ENCODE results near the gene SELENOW.
A peak's percentile ranks its signal among the peaks of the same experiment; 100 is the strongest.
"Not testable (repeated sequence)": the region's sequence is repeated elsewhere in the genome, so short reads cannot be mapped to it uniquely, and the experiment has no call there.

SELENOW gene

DNA sequence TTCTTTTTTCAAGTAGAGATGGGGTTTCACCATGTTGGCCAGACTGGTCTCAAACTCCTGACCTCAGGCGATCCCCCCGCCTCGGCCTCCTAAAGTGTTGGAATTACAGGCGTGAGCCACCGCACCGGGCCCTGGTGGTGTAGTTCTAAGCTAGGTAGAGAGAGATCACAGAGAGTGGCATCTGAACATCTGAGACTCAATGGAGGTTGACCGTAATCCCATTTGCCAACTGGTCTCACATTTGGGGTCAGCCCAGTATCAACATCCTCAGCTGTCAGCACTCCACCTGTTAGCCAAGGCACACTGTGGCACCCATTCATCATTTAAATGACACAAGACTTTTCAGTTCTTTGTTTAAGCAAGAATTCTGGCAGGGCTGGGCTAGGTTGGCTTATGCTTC is 8.1 kb downstream of the SELENOW start:
- DNase-seq, result peak; percentile 50

DNA sequence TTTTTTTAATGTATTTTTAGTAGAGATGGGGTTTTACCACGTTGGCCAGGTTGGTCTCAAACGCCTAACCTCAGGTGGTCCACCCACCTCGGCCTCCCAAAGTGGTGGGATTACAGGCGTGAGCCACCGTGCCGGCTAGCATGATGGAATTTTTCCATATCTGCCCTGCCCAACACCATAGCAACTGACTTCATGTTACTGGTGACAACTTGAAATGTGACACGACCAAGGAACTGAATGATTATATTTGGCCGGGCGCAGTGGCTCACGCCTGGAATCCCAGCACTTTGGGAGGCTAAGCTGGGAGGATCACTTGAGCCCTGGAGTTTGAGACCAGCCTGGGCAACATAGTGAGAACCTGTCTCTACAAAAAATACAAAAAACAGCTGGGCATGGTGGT is 8.8 kb downstream of the SELENOW start:
- DNase-seq, result not testable (repeated sequence)

DNA sequence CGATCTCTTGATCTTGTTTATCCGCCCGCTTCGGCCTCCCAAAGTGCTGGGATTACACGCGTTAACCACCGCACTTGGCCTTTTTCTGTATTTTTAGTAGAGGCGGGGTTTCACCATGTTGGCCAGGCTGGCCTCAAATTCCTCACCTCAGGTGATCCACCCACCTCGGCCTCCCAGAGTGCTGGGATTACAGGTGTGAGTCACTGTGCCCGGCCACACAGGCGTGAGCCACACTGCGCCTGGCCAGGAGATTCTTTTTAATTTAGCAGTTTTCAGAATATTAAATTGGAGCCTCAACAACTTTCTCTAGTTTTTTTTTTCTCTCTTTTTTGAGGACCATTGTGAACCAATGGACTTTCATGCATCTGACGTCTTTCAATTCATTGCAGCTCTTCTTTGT is 11.3 kb downstream of the SELENOW start:
- DNase-seq, result not testable (repeated sequence)

DNA sequence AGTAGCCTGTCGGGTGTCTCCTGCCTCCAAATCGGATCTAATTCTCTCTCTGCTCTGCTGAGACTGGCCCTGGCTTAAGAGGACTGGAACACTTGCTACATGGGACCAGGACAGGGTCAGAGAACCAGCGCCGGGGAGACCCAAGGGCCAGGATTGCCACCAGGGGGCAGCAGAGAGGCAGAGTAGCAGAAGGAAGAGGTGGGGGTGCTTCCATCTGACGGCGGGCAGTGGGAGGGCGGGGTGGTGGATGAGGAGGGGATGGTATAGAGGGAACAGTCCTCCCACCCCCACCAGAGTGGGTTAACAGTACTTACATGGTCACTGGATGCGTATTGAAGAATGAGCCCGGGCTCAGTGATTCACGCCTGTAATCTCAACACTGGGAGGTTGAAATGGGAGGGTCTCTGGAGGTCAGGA is 11.9 kb downstream of the SELENOW start:
- DNase-seq, result peak; percentile 75

DNA sequence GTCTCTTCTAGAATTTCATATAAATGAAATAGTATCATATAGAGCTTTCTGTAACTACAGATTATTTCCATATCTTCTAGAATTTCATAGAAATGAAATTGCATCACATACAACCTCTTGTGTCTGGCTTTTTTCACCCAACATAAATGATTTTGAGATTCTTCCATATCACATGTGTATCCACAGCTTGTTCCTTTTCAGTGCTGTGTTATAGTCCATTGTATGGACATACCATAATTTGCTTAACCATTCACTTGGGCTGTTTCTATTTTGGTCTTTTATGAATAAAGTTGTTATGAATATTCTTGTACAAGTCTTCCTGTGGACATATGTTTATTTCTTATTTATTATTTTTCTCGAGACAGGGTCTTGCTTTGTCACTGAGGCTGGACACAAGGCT is 14.1 kb downstream of the SELENOW start:
- DNase-seq, result no peak

DNA sequence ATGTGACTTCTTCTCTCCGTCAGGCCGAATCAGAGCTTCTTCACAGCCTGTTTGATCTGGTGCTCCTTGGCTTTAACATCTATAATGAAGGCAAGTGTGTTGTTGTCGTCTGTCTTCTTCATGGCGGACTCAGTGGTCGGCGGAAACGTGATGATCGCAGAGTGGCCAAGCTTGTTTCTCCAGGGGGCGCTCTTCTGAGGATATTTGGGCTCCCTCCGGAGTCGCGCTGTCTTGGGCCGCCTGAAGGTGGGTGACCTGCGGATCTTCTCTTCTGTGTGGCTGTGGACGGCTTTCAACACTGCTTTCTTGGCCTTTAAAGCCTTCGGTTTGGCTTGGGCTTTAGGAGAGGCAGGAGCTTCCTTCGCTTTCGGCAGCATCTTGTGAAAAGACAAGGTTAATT is 16.0 kb downstream of the SELENOW start:
- DNase-seq, result no peak

DNA sequence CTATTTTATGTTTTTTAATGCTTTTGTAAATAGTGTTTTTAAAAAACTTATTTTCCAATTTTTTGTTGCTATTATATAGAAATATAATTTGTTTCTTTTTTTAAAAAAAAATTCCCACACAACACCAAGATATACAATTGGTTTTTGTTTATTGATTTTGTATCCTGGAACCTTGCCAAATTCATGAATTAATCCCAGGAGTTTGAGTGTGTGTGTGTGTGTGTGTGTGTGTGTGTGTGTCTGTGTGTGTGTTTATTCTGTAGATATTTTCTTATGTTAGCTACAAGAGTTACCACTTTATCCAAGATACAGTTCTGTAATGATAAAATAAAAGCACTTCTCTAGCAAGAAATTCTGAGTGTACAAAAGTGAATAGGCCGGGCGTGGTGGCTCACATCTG is 18.3 kb downstream of the SELENOW start:
- no peak for DNase-seq

DNA sequence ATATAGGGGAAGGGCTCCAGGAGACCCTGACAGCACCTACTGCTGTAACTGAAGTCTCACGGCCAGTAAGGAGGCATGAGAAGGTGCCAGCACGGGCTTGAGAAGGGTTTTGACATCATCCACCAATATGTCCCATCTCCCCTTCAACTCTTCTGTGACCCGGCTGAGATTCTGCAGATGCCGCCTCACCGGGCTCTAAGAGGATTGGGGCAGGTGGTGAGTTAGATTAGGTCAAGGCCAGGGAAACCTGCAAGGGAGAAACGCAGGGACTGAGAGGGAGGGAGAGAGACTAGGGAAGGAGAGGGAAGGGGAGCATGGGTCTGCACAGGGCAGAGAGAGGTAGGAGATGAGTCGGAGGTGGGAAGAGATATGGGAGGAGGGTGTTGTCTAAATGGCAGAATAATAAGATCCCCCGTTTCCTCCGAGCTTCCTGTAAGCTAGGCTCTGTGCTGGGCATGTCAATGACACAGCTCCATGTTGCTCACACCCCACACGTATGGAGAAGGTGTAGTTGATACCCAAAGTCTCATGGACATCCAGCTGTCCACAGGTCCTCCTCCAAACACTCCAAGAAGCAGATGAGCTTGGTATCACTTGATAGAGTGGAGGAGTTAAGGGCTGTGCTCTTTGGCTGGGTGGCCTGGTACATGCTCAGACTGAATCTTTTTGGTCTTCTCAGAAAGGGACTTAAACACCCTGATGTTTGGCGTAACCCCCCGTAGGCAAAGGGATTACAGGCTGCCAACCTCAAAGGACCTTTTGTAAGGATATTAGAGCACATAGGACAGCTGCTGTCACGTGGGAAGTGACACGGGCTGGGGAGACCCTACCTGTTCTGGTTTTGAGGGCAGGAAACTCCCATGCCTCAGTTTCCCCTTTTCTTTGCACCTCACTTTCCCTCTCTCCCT is 19.7 kb downstream of the SELENOW start:
- DNase-seq, result no peak

DNA sequence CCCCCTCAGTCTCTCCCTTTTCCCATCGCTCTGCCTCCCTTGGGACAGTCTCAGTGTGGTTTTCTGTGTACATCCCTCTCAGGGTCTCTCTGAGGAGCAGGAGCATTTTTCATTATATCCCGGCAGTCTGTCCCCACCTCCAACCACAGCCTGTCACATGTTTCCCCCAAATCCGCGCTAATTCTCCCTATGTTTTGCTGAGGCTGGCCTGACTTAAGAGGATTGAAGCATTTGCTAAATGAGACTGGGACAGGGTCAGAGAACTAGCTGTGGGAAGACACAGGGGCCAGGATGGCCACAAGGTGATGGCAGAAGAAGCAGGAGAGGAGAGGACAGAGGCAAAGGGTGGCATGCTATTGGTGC is 20.4 kb downstream of the SELENOW start:
- DNase-seq, result no peak

DNA sequence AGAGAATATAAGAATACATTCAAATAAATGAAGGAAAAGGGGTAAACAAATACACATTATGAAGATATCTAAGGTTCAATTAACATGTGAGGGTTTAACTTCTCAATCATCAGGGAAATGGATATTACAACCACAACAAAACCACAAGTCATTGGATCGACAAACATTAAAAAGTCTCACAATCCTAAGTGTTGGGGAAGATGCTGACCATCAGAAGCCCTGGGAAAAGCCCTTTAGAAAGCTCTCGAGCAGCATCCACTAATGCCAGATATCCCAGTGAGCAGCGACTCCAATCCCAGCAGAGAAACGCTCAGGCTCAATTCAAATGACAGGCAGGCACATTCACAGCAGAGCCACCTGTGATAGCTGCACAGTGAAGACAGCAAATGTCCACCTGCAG is 22.8 kb downstream of the SELENOW start:
- no peak for DNase-seq

DNA sequence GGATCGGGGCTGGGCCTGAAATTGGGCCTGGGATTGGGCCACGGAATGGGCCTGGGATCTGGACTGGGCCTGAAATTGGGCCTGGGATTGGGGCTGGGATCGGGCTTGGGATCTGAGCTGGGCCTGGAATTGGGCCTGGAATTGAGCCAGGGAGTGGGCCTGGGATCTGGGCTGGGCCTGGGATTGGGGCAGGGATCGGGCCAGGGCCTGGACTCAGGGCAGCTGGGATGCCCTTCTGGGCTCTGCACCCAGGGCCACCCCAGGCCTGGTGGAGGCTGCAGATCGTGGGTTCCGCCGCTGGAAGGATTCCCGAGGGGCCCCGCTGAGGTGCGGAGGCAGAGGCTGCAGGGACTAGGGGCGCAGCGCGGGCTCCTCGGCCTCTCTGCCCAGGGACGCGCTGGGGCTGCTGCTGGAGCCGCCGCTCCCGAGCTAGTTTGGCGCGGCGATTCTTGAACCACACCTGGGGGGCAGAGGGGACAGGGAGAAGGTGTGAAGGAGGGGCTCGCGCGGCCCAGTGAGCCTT is 24.1 kb downstream of the SELENOW start:
- no peak for DNase-seq

DNA sequence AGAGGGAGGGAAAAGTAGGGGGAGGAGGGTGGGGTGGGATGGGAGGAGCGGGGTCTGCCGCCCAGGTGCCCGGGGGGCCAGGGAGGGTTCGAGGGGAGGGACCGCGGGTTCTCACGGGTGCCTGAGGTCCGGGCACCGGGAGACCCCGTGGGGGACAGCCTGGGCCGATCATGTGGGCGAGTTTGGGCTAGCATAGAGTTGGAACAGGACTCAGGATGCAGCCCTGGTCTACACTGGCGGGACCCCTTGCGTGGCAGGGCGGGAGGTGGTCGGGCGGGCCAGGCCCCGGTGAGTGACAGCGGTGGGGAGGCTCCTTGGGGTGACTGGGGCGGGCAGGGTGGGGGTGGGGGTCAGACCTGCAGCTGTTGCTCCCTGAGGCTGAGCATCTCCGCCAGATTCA is 24.6 kb downstream of the SELENOW start:
- not testable (repeated sequence) for DNase-seq

DNA sequence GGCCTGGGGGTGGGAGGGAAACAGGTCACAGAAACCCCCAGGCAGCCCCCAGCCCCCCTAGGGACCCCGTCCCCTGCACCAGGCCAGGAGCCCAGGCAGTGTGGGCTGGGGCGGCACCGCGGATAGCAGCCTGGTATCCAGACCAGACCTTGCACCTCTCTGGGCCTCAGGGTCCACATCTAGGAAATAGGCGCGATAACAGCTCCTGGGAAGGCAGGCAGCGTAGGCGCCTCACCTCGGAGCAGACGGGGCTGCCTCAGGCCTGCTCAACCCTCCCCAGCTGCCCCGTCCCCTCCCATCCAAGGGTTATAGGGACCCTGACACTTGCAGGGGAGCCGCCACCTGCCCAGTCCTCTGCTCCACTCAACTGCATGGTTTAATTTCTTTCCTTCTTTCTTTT is 25.2 kb downstream of the SELENOW start:
- DNase-seq, result not testable (repeated sequence)

DNA sequence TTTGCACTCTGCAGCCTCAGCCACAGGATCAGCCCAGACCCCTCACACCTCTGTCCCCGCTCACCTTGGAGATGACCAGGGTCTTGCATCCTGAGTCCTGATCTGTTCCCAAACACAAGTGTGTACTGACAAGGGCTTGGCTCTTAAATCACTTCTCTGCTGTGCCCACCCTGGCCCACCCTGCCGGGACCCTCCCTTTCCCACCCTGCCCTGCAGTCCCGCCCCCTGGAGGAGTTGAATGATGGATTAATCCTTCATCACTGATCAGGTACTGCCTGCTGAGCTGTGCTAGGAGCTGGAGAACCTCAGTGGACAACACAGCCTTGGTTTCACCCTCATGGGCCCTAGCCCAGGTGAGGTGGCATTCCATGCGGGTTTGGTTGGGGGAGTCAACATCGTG is 25.9 kb downstream of the SELENOW start, which contains the start of gene TPRX1:
Gene TPRX1 (minus strand): TSS at position 101 of the 400 bp plus-strand sequence. CDS start 12 bp downstream, at position 89.
- DNase-seq, result not testable (repeated sequence)

DNA sequence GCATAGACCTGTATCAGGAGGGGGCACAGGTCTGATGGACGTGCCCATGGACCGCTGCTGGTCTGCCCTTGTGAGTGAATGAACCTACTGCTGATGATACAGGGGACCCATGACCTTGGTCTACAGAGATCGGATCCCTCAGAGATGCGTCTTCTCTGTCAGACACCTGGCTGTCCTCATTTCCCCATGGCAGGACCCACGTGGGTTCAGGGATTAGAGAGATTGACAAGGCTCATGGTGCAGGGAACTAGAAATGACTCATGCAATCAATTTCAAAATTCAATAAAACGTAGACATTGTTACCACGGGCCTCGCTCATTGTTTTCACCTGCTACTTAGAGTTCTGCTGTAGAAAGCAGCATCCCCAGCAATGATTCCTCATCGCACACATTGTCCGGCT is 26.8 kb downstream of the SELENOW start:
- no peak for DNase-seq

DNA sequence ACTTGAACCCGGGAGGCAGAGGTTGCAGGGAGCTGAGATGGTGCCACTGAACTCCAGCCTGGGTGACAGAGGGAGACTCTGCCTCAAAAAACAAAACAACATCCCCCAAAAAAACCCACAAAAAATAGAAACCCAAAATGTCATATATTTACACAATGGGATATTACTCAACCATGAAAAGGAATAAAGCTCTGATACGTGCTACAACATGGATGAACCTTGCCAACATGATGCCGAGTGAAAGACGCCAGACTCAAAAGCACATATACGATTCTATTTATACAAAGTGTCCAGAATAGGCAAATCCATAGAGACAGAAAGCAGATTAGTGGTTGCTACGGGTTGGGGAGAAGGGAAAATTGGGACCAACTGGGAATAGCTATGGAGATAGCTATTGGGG is 27.9 kb downstream of the SELENOW start:
- DNase-seq, result no peak

DNA sequence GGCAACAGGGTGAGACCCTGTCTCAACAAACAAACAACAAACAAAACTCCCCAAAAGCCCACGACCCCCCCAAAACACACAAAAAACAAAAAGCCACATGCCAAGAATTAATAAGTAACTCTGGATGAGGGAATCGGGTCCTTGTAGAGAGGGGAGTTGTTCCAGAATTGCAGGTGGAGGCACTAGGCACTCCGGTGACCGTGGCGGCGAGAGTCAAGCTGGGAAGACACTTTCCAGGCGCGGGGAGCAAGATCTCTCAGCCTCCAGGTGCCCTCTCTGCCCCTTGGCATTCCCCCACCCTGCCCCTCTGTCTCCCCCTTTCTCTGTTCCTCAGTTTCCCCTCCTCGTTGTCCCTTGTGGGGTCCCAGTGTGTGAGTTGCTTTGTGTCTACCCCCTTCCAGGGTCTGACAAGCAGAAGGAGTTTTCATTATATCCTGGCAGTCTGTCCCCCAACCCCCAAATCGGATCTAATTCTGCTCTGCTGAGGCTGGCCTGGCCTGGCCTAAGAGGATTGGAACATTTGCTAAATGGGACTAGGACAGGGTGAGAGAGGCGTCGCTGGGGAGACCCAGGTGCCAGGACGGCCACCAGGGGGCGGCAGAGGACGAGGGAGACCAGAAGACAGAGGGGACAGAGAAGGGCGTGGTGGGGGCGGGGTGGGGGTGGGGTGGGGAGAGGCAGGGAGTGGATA is 34.9 kb downstream of the SELENOW start:
- peak; percentile 73 for DNase-seq

DNA sequence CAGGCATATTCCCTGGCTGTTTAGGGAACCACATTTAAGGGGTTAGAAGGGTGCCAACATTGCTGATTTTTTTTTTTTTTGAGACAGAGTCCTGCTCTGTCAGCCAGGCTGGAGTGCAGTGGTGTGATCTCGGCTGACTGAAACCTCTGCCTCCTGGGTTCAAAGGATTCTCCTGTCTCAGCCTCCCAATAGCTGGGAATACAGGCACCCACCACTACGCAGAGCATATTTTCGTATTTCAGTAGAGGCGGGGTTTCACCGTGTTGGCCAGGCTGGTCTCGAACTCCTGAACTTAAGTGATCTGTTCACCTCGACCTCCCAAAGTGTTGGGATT is 35.5 kb downstream of the SELENOW start:
- no peak for DNase-seq

DNA sequence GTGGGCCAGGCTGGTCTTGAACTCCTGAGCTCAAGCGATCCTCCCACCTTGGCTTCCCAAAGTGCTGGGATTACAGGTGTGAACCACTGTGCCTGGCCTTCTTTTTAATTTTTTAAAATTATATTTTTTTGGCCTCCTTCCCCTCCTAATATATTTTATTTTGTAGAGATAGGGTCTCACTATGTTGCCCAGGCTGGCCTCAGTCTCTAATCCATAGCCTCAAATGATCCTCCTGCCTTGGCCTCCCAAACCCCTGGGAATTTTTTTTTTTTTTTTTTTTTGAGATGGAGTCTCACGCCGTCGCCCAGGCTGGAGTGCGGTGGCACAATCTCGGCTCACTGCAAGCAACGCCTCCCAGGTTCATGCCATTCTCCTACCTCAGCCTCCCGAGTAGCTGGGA is 37.8 kb downstream of the SELENOW start:
- DNase-seq, result not testable (repeated sequence)

DNA sequence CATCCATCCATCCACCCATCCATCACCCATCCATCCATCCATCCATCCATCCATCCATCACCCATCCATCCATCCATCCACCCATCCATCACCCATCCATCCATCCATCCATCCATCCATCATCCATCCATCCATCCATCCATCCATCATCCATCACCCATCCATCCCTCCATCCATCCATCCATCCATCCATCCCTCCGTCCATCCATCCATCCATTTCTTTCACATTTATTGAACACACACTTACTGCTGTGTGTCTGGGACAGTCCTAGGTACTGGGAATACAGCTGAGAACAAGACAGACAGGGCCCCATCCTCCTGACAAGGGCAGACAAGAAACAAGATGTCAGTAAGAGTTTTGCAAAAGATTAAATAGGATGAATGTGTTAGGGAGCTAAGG is 39.7 kb downstream of the SELENOW start:
- DNase-seq, result not testable (repeated sequence)

DNA sequence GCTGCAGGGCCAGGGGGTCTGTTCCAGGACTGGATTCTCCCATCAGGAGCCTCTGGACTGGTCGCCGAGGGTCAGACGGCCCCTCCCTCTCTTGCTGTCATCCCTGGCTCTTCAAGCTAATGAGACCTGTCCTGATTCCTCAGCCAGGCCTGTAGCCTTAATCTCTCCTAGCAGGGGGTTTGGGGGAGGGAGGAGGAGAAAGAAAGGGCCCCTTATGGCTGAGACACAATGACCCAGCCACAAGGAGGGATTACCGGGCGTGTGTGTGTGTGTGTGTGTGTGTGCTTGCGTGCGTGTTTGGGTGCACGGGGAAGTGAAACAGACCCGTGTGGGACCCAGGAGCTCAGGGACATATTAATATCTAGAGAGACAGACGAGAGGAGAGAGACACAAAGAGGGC is 41.4 kb downstream of the SELENOW start:
- no peak for DNase-seq

DNA sequence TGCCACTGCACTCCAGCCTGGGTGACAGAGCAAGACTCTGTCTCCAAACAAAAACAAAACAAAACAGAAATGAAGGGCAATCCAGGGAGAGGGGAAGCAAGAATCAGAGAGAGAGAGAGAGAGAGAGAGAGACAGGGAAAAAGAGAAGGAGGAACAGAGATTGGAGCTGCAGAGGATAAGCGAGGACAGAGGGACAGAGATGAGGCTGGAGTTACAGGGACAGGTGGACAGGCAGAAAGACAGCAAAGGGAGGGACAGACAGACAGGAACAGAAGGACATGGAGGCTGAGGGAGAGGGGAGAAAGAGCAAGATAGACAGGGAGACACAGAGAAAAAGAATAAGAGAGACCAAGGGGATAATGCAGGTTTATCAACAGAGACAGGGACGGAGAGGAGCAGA is 41.9 kb downstream of the SELENOW start:
- no peak for DNase-seq

DNA sequence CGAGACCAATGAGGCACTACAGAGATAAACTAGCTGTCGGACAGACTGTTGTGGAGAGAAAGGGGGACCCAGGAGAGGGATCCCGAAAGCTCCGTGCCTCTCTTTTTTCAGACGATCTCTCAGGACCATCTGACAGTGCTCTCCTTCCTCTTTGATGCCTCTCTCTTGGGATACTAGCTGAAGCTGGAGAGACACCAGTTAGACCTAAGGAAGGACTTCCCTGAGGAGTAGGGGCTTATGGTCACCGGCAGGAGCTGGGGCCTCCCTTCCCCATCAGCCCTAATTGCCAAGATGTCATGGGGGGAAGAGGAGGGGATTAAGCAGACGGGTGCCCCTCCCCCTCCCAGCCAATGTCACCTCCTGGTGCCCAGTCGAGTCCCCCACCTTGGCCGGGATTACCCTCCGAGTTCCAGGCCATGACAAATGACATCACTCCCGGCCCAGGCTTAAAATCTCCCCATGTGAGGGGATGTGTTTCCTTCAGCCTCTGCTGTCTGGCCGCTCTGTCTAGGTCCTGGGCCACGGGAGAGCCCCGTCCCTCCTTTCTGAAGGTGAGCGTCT is 43.0 kb downstream of the SELENOW start, which contains the start of gene CRX:
Gene CRX (plus strand): TSS at position 478 of the 561 bp plus-strand sequence. CDS start 12,507 bp downstream, outside the sequence.
- DNase-seq, result no peak

DNA sequence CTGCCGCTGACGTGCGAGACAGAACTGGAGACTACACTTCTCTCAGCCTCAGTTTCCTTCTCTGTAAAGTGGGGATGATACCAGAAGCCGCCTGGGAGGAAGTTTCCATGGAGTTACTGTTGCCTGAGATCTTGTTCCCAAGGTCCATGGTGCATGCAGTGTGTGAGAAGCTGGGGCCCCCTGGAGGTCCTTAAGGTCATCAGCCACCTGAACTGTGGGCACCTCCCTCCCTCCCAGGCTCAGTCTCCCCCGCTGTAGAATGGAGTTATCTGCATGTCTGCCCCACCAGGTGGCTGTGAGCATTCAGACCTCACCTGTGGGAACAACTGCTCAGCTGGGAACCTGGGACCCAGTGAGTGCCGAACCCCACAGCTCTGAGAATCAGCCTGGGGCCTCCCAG is 45.9 kb downstream of the SELENOW start:
- DNase-seq, result no peak

Data from right hindlimb (tissue), 1 donor.